GM19023 (cell line): ENCODE results near the gene HMGCS2.
"Not testable (repeated sequence)": the region's sequence is repeated elsewhere in the genome, so short reads cannot be mapped to it uniquely, and the experiment has no call there.

Source experiments
- ATAC-seq: cut with Tn5 transposase; IDR thresholded peaks from one replicate; pipeline ENCODE4 v1.9.1; 2021; ENCODE audit warnings: mild to moderate bottlenecking, moderate library complexity; ENCODE audit not compliant: unreplicated experiment

The HMGCS2 gene

GRCh38 chr1:119790451-119791198 lies 21.9 kb upstream of the HMGCS2 start:
- no peak for ATAC-seq

DNA sequence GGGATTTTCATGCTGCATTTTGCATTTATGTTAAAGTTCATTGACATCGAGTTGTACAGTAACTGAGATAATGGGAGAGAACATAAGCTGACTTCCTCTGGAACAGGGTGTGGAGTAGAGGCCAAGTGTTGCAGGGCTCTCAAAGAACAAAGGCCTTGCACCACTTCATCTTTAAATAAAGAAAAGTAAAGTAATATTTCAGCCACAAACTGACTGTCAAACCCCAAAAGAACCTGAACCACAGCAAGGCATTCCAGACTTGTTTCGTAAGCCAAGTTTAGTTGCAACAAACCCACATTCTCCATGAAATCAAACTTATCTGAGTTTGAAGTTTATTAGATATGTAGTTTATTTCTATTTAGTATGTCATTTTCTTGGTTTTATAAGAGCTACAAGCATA lies 19.1 kb upstream of the HMGCS2 start:
- no peak for ATAC-seq

- ATAC-seq, result not testable (repeated sequence)
These were observed 17.9 kb upstream of the HMGCS2 start for GRCh38 chr1:119786473-119787050.

DNA sequence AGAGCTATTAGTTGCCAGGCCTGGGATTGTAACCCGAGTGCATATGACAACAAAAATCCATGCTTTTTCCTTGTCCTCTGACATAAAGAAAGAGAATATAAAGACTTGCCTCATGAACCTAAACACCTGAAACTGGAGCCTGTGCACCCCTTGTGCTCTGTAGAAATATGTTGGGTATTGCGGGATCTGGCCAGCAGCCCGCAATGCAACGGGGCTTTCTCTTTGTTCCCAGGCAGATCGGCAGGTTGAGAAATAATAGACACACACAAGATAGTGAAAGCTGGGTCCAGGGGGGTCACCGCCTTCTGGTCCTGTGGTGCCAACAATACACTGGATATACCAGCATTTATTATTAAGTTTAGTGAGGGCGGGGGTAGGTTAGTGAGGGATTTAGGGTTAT lies 17.3 kb upstream of the HMGCS2 start:
- ATAC-seq, result not testable (repeated sequence)

- ATAC-seq, result no peak
These were observed 15.6 kb upstream of the HMGCS2 start for GRCh38 chr1:119784191-119784781.

DNA sequence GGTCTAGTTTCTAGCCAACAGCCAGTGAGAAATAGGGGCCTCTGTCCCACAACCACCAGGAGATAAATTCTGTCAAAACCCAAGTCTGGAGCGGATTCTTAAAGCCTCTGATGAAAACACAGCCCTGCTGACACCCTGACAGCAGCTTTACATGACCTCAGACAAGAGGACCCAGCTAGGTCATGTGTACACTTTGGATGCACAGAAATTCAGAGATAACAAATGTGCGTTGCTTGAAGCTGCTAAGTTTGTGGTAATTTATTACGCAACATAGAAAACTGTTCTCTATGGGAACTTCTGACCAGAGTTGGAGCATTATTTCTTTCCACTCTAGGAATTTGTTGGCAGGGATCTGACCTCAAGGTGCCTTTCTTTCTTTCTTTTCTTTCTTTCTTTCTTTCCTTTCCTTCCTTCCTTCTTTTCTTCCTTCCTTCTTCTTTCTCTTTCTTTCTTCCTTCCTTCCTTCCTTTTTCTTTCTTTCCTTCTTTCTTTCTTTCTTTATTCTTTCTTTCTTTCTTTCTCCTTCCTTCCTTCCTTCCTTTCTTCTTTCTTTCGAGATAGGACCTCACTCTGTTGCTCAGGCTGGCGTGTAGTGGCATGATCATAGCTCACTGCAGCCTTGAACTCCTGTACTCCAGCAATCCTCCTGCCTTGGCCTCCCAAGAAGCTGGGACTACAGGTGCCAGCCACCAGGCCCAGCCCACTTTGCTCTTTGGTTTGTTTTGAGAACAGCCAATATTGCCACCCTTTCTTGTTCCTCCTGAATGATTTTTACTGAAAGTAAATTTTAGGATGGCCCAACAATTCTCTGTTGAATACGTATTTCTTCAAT lies 14.9 kb upstream of the HMGCS2 start:
- no peak for ATAC-seq

DNA sequence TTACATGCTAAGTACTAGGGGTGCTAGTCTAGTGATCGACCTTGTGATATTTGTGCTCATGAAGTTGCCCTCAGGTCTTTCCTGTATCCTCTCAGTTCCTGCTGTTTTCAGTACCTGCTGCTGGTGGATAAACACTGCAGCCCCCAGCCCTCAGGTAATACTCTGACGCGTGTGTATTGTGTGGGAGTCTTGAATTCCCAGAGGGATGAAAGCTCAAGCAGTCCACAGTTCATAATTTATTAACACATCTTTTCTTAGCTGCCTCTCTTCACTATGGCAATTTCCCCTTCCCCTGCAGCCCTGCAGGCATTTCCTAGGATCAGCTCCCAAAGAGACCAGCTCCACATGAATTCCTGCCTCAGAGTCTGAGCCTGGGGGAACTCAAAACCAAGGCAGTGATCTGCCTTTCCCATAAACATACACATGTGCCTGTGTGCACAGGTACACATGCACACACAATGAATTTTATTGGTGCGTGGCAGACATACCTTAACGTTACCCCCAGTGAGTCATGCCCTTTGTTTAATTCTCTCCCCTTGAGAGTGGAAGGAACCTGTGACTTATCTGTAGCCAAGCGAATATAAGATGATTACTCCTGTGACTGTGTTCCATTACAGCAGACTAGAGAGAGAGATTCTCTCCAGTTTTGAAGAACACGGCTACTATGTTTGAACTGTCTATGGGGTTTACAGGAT lies 14.1 kb upstream of the HMGCS2 start:
- no peak for ATAC-seq

DNA sequence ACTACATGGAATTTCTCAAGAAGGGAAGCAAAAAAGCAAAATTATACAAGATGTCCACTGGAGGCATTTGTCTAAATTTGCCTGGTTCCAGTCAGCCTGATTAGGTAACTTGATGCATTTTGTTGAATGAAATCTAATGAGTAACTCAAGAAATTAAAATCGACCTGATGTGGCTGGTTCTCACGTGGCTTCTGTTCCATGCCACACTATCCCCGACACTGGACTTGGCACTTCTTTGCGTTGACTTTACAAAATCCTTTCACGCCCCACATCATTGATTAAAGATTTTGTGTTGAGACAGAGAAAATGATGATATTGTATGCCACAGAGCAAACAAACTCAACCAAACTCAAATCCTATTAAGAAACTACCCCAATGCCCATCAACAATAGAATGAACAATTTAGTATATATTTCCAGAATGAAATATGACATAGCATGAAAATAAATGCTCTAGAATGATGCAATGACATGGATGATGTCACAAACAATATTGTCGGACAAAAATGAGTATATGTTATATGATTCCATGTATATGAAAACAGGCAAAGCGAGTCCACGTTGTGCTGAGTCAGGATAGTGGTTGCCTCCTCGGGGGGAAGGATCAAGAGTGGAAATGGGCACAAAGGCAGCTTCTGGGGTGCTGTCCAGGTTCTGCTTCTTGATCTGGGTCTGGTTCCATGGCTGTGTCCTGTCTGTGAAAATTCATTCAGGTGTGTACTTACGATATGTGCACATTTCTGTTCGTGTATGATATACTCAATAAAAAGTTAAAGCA lies 12.9 kb upstream of the HMGCS2 start:
- no peak for ATAC-seq

GRCh38 chr1:119779869-119780356 lies 11.2 kb upstream of the HMGCS2 start:
- ATAC-seq, result no peak

GRCh38 chr1:119778886-119779560 lies 10.3 kb upstream of the HMGCS2 start:
- no peak for ATAC-seq

DNA sequence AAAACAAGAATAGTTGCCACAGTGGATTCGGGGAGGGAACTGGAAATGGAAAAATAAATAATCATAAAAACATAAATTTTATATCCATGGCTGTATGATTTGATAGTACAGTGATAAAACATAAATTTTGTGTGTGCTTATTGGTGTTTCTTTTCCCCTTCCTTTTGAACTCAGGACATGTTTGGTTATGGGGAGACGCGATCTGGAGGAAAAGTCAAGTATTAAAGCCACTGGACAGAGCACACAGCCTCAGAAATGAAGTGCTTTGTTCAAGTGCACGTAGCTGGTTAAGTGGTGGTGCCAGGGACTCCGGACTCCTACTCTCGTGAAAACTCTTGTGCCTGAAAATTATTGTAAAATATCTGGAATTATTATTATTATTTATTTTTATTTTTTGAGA lies 9.7 kb upstream of the HMGCS2 start:
- ATAC-seq, result no peak

- ATAC-seq, result no peak
These were observed 6.2 kb upstream of the HMGCS2 start for GRCh38 chr1:119774746-119775490.

GRCh38 chr1:119773711-119774241 lies 5.1 kb upstream of the HMGCS2 start:
- no peak for ATAC-seq

GRCh38 chr1:119772298-119772697 lies 3.6 kb upstream of the HMGCS2 start:
- ATAC-seq, result no peak

GRCh38 chr1:119771770-119772169 lies 3.1 kb upstream of the HMGCS2 start:
- ATAC-seq, result no peak

GRCh38 chr1:119771016-119771415 lies 2.3 kb upstream of the HMGCS2 start:
- no peak for ATAC-seq

DNA sequence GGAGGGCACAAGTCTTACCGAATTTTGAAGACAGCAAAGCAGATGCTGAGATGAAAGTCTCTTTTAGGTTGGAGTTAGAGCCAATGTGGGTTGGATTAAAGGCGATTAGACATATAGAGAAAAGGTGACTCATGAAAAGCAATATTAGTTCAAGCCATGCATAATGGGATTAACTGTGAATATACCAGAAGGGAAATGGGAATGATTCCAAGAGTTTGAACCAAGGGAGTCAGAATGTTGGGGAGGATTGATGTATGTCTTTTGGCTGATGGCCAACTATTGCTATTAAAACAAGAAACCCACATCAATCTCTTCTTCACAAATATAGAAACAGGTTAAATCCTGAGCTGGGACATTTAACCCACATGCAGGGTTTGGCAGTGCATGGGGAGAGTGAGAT lies 1.2 kb downstream of the HMGCS2 start:
- no peak for ATAC-seq

DNA sequence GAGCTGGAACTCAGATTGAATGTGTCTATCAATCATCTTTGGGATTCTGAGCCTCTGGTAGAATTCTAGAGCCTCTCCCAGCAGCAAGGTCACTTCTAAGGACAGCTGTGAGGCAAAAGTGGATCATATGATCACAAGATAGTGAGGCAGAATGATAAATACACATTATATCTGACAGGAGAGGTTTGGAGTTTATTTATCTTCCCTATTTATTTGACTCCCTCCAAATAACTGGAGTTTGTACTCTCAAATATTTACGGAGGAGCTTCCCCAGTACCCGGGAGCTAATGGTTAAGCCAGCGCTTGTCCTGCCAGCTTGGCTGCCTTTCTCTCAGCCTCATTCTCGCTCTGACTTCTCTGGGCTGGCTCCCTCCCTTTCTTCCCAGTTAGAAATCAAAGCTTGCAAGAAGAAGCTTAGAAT lies 2.3 kb downstream of the HMGCS2 start:
- no peak for ATAC-seq
